ENCODE measurements around the gene PLB1.

DNA sequence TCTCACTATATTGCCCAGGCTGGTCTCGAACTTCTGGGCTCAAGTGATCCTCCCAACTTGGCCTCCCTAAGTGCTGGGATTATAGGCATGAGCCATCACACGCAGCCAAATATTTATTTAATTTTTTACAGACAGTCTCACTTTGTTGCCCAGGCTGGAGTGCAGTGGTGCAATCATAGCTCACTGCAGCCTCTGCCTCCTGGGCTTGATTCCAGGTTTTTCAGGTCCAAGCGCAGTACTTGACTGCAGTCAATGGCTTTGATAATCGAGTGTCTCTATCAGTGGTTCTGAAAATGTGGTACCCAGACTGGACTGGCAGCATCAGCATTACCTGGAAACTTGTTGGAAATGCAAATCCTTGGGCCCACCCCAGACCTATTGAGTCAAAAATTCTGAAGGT lies 63.1 kb downstream of the PLB1 start:
- TF ChIP-seq, protein P1, sequence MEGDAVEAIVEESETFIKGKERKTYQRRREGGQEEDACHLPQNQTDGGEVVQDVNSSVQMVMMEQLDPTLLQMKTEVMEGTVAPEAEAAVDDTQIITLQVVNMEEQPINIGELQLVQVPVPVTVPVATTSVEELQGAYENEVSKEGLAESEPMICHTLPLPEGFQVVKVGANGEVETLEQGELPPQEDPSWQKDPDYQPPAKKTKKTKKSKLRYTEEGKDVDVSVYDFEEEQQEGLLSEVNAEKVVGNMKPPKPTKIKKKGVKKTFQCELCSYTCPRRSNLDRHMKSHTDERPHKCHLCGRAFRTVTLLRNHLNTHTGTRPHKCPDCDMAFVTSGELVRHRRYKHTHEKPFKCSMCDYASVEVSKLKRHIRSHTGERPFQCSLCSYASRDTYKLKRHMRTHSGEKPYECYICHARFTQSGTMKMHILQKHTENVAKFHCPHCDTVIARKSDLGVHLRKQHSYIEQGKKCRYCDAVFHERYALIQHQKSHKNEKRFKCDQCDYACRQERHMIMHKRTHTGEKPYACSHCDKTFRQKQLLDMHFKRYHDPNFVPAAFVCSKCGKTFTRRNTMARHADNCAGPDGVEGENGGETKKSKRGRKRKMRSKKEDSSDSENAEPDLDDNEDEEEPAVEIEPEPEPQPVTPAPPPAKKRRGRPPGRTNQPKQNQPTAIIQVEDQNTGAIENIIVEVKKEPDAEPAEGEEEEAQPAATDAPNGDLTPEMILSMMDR (IDR thresholded peaks at IDR 0.05) = no peak
- TF ChIP-seq POLR2A (IDR thresholded peaks at IDR 0.05) (no peak), EP300 (IDR thresholded peaks at IDR 0.05) (no peak), POLR2AphosphoS5 (IDR thresholded peaks at IDR 0.05) (no peak)
